GM21526 (cell line): ENCODE results near the gene GSTA4.
A peak's percentile ranks its signal among the peaks of the same experiment; 100 is the strongest.
"Not testable (repeated sequence)": the region's sequence is repeated elsewhere in the genome, so short reads cannot be mapped to it uniquely, and the experiment has no call there.

Experiments
- ATAC-seq: cut with Tn5 transposase; IDR thresholded peaks from one replicate; pipeline ENCODE4 v1.9.1; 2021; ENCODE audit warnings: moderate library complexity; ENCODE audit not compliant: unreplicated experiment, low FRiP score

Gene GSTA4

DNA sequence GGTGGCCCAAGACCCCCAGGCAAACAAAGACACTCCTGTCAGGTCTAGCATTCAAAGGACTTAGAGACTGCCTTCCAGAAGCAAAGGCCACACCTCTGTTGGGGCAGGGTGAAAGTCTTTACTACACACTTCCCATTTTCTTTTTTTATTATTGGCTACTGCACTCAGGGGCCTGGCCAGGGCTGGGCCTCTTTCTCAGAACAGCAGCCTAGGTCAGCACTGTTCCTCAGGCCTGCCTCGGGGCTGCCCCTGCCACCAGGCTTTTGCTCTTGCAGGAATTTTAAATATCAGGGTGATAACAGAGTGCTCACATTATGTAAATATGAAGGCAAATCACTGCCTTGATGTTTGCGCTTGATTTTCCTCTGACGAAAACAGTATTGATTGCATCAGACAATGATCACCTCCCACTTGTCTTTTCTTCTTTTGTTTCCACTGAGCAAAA is 18.5 kb downstream of the GSTA4 start:
- ATAC-seq, result peak; percentile 94

DNA sequence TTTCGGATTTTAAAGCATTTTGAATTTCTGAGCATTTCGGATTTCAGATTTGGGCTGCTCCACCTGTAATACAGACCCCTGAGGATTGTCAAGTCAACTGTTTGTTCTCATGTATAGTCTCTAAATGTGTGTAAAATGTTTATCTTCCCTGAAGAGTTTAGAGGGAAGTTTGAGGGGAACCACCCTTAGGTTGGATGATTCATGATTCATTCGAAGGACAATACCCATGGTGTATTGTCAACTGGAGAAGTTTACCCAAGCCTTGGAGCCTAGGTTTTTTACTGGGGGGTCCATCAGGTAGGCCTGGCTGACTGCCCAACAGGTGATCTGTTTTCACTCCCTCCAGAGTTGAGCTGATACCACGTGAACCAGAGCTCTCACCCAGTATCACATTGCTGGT is 18.9 kb downstream of the GSTA4 start:
- ATAC-seq, result peak; percentile 17

DNA sequence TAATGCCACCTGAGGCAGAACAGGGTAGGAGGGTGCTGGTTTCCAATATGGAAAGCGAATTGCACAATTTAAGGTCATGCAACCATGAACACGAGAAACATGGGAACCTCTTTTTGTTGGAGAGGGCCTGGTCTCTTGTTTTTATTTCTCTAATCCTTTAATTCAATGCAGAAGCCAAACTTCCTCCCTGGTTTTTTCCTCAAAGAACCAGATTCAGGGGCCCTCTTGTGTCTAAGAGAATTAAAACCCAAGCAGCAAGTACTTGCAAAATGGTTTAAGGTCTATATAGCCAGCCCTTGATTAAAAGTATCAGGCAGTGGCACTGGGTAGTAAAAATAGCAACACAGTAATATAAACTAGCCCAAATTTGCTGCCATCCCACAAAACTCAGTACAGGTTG is 19.5 kb downstream of the GSTA4 start:
- ATAC-seq, result no peak

DNA sequence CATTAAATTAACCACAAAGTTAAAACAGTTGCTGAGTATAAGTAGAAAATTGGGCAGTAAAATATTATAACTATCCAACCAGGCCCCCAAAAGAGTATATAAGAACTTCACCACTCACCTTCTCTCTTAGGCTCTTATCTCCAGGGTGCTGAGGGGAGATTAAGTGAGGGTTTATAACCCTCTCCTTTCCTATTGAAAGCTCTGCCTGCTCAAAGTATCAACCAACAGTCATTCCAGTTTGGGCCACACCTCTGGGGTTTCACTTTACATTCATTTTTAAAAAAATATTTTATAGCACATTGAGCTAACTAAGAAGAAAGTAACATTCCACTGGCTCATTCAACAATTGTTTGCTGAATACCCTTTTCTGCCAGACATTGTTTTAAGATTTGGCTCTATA is 22.1 kb downstream of the GSTA4 start:
- no peak for ATAC-seq

DNA sequence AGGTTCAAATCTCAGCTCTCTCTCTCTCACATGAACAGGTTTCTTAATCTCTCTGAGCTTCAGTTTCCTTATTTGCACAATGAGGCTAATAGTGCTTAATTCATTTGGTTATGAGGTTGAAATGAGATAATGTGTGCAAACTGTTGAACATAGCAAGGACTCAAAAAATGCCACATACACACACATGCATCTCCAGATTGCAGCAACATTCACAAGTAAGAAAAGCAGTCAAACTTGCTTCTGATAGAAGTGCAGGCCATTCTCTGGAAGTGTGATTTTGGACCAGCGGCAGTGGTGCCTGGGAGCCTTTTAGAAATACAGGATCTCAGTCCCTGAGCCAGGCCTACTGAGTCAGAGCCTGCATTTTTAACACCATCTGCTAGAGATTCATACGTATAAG is 25.7 kb downstream of the GSTA4 start:
- no peak for ATAC-seq

DNA sequence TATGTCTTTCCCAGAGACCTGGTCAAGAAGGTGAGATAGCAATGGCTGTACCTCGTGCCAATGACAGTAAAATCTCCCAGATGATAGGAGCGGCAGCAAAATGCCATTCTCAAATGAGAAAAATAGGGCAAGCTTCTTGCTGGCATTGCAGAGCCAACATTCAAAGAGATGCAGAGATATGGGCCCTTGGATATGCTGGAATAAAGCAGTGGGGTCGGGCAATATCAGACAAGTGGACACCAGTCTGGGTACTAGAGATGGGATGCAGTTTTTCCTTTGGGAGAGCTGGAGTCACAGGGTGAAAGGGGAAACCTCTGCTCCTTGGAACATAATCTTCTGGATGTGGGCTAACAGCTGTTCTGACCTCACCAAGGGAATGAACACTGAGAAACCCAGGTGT is 29.0 kb downstream of the GSTA4 start:
- no peak for ATAC-seq

DNA sequence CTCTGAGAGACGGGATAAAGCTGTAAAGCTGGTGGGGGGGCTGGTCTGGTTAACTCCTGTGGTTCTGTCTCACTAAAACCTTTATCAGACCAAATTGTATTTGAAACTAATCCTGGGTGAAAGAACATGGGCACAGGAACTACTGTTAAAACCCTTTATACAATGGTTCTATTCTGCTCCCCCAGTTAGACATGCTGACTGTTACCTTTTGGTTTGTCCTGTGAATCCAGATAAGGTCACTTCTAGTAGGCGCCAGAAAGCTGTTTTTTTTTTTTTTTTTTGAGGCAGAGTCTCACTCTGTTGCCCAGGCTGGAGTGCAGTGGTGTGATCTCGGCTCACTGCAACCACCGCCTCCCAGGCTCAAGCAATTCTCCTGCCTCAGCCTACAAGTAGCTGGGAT is 29.7 kb downstream of the GSTA4 start:
- no peak for ATAC-seq

DNA sequence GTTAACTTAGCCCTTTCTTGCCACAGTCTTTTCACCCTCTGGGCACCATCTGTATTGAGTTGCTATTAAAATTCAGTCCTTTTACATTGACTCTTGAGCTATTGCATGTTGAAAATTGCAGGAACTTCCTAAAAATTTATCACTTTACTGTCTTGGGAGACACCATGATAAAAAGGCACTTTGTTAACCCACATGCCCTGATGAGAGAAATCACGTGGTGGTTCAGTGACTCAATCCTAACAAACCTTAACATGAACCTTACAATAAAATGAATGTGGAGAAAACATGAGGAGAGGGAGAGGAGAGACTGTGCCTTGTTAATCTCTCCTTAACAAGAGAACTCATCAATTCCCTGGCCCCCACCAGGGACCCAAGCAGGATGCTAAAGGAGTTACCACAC is 30.8 kb downstream of the GSTA4 start:
- ATAC-seq, result no peak

DNA sequence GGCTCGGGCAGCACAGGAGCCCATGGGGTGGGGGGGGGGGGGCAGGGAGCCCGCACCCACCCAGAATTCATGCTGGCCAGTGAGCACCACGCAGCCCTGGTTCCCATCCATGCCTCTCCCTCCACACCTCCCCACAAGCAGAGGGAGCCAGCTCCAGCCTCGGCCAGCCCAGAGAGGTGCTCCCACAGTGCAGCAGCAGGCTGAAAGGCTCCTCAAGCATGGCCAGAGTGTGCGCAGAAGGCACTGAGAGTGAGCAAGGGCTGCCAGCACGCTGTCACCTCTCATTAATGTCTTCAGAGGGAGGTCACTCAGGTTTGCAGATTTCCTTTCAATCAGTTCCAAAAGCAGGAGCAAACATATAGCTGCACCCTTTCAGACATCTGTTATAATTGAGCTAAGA is 32.4 kb downstream of the GSTA4 start:
- ATAC-seq, result no peak

DNA sequence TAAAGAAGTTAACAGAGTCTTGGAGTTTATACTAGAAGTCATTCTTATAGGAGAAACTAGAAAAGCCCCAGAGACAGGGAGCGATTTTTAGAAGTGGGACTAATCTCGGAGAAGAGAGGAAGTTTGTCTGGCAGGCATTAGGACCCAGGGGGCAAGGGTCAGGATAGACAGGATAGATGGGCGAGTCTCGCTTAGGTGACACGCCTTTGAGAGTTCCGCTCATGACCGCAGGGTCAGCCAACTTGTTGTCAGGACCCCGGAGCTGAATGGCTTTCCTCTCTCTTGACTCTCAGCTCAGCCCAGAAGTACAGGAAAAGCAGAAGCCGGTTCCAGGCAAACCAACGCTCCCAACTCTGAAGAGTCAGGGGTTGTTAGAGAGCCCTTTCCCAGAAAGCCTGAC is 34.1 kb downstream of the GSTA4 start:
- not testable (repeated sequence) for ATAC-seq

DNA sequence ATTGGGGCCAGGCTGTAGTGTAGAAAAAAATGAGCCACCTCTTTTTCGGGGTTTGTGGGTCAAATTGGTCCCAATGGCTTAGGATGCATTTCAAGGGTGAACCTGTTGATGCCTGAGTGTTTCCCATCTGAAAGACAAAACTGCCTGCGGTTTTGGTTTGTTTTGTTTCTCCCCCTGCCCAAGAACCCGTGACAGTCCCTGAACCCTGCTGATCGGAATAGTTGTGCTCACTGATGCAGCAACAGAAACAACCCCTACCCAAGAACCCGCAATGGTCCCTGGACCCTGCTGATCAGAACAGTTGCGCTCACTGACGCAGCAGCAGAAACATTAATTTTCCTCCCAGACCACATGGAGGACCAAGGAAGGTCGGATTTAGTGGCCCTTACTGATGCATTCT is 34.9 kb downstream of the GSTA4 start:
- ATAC-seq, result not testable (repeated sequence)

DNA sequence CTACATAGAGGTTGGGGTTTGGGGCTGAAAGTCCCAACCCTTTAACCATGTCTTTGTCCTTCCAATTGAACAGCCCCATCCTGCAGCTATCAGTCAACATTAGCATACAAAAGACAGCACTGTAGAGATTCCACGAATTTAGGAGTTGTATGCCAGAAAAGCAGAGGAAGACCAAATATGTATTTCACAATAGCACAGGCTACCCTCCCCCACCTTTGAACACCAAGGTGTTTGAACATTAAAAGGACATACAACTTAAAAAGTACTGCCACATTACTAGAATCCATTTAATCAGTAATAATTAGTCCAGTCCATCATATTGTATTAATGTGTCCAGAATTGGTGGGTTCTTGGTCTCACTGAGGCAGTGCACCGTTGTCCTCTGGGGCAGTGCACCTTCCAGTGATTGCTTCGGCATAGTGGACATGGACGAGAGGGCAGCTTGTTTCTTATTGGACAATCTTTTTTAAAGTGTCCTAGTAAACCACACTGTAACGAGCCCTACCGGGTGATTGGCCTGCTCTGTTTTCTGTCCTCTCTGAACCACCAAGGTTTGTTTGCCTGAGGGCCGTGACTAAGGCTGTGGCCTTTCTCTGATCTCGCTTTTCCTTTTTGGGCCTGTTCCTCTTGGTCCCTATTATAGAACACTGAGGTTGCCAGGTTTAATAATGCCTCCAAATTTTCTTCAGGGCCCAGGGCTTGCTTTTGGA is 36.4 kb downstream of the GSTA4 start:
- ATAC-seq, result no peak

DNA sequence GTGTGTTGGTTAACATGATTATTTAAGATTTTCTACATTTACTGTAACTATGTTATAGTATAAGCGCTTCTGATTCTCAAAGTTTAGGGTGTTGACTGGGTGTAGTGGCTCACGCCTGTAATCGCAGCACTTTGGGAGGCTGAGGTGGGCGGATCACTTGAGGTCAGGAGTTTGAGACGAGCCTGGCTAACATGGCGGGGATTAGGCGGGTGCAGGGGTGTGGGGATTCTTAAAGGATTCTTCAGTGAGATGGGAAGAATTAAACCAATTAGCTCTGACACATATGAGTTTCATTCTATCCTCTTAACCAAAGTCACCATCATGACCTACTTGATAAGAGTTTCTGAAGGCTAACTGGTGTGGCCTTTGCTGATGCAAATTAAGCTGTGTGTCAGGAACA is 39.2 kb downstream of the GSTA4 start:
- ATAC-seq, result no peak

DNA sequence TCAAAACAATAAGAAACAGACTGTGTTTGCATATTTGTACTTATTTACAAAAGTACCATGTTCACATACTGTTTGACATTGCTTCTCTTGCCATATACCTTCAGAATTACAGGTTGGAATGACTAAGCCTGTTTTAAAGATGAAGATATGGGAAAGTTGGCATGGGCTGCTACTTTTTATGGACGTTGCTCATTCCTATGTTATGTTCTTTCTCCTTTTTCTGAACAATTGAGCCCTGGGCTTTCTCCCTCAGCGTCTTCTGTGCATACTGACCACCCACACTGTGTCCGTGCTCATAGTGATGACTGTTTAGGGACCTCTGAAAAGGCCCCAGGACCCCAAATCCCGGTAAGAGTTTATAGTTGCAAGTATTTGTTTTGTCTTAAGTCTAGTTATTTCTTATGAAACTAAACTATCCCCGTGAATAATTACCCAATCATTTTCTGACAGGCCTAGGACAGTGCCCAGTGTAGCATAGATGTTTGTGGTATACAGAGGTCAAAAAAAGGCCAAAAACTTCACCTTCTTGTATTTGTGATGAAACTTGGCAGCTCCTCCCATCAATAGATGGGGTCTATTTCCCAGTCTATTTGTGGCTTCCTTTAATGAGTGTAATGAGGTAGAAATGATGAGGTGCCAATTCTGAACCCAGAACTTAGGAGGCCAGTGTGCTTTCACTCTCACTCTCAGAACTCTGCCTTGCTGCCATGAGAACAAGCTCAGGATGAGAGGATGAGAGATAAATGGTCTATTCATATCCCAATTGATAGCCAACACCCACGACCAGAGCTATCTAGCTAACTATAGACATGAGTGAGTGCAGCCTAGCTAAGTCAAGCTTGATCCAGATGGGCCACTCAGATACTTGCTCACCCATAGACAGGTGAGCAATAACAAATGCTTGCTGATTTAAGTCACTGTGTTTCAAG is 40.9 kb downstream of the GSTA4 start:
- no peak for ATAC-seq

DNA sequence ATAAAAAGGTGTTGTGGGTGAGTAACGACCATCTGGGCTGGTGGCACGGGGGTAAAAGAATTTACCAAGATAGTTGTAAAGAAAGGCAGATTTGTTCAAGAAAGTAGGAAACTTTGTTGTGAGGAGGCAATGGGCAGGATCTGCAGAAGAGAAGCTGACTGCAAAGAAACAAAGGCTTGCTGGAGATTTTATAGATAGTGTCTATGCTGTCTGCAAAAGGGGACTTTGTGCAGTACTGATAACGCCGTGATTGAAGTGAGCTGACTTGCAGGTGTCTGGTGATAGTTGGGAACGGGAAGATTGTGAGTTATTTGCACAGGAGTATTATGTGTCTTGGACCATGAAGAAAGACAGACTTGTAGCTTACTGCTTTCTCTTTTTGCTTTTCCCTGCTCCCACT is 48.8 kb downstream of the GSTA4 start:
- ATAC-seq, result no peak

DNA sequence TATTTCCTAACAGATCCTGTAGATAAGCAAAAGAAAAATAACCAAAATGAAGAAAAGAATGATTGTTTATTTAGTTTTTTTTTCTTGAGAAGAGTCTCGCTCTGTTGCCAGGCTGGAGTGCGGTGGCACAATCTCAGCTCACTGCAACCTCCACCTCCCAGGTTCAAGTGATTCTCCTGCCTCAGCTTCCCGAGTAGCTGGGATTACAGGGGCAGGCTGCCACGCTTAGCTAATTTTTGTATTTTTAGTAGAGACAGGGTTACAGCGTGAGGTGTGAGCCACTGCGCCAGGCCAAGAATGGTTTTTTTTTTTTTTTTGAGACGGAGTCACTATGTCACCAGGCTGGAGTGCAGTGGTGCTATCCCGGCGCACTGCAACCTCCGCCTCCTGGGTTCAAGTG is 52.3 kb downstream of the GSTA4 start:
- ATAC-seq, result not testable (repeated sequence)

DNA sequence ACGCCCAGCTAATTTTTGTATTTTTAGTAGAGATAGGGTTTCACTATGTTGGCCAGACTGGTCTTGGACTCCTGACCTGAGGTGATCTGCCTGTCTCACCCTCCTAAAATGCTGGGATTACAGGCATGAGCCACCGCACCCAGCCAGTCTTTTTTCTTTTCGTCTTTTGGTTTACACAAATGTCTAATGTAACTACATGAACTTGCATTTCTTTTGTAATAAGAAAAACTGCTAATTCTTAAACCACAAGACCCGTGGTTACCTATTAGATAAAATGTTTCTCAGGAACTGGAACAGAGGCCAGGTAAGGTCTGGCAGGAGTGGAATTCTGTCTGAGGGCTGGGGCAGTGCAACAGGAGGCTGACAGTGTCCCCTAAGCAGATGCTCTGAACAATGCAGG is 52.9 kb downstream of the GSTA4 start:
- ATAC-seq, result no peak

DNA sequence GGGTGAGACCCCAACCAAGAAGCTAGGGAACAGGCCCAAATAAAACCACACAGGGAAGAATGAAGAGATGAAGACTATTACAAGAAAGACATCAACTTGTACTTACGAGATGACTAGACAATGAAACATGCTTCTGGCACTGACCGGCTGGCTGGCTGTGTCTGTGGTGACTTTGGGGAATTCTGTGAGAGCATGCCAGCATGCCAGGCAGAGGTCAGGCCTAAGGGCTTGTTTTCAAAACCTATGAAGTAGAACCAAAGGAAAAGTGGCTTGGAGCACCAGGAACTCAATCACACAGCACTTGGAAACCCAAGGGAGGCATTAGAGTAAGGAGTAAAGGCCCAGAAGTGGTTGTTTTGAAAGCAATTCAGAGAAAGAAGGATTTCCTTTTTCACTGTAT is 57.2 kb downstream of the GSTA4 start:
- ATAC-seq, result no peak

DNA sequence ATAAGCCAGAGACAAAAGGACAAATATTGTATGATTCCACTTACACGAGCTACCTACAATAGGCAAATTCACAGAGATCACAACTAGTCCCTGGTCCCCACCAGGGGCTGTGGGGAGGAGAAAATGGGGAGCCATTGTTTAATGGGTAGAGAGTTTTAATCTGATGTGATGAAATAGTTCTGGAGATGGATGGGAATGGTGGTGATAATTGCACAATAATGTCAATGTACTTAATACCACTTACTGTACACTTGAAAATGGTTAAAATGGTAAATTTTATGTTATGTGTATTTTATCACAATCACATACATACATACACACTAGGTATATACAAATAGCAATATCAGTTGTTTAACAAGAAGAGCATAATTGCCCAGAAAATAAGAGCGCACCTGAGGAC is 61.3 kb downstream of the GSTA4 start:
- no peak for ATAC-seq

DNA sequence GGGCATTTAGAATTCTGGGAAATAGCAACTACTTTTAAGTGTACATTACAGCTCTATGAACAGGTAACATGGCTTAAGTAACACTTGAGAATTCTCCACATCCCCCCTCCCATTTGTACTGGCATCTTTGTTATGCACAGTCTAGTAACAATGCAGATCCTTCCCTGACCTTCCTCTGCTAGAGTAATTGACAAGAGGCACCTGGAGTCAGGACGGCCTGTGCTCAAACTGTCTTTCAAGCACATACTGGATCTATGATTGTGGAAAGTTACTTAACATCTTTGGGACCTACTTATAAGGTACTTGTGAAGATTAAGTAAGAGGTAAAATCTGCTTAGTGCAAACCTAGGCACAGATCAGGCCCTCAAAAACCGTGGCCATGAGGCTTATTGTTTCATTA is 63.7 kb downstream of the GSTA4 start:
- ATAC-seq, result no peak

DNA sequence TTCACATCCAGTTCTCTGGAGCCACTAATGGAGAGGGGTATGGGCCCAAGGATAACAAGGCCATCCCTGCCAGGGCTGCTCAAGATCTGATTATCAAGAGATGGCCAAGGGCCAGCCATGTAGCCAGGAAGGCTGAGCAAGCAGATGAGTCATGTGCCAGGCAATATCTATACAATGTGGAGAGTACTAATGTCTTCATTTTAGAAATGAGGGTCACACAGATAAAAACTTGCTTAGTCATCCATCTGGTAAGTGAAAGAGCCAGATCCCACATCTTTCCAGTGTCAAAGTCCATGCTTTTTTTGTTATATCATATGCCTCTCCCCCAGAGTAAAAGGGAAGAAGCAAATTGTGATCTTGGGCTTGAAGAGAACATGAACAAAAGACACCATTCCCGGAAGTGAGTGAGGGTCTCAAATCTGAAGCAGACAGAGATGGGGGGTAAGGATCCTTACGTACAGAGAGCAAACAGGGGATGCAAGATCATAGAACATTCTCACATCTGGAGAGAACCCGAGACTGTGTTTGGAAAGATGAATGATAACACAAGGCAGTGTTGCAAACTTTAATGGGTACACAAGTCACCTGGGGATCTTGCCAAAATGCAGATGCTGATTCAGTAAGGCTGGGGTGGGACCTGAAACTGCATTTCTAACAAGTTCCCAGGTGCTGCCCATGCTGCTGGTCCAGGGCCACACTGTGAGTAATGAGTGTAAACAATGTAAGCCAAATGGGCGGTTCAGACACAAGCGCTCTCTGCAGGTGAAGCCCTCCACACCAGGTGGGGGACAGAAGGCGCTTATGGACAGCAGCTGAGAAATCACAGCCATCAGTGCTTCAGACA is 65.5 kb downstream of the GSTA4 start:
- no peak for ATAC-seq
